MCF 10A (cell line): ENCODE results near the gene ASPA. TPM values are rescaled to one million over a fixed set of nuclear protein-coding genes. Genes with fewer than 3 reads are reported as not detected.
A peak's percentile ranks its signal among the peaks of the same experiment; 100 is the strongest.

Experiments
- BruUV-seq: library from RNA; stranded (reverse); fragments of 400-500 nt; replicated peaks from 2 replicates; lab custom pipeline; 2021; lab: Mats Ljungman, UMichigan
- CTCF ChIA-PET: fragments of 300-600 bp; sonication (Branson Sonifier 250); formaldehyde crosslinking; extraction: SDS; loops from one replicate; lab custom pipeline; 2021; ENCODE audit warnings: antibody characterized with exemption, inconsistent platforms; lab: Yijun Ruan, JAX
- POLR2A ChIA-PET: fragments of 300-600, 350-650 bp; sonication (Branson Sonifier 250); formaldehyde crosslinking; extraction: SDS; loops from one replicate; lab custom pipeline; 2020; ENCODE audit warnings: antibody characterized with exemption, inconsistent platforms; lab: Yijun Ruan, JAX
- DNase-seq: peaks from one replicate; pipeline ENCODE4 v3.0.0-alpha.2; 2018; ENCODE audit not compliant: unreplicated experiment
- H3K27ac Mint-ChIP-seq: one replicate; pipeline ENCODE4 v1.8.0; 2022; ENCODE audit warnings: mild to moderate bottlenecking, low read depth, mixed read lengths; ENCODE audit not compliant: unreplicated experiment
- H3K27me3 Mint-ChIP-seq: one replicate; pipeline ENCODE4 v1.8.0; 2022; ENCODE audit warnings: mixed read lengths; ENCODE audit not compliant: insufficient read depth, unreplicated experiment
- H3K36me3 Mint-ChIP-seq: one replicate; pipeline ENCODE4 v1.8.0; 2022; ENCODE audit warnings: mild to moderate bottlenecking, moderate library complexity, mixed read lengths; ENCODE audit not compliant: insufficient read depth, unreplicated experiment
- H3K4me1 Mint-ChIP-seq: one replicate; pipeline ENCODE4 v1.8.0; 2022; ENCODE audit warnings: mixed read lengths; ENCODE audit not compliant: insufficient read depth, unreplicated experiment
- H3K4me3 Mint-ChIP-seq: one replicate; pipeline ENCODE4 v1.8.0; 2022; ENCODE audit warnings: mild to moderate bottlenecking, moderate library complexity, mixed read lengths; ENCODE audit not compliant: unreplicated experiment
- H3K9me3 Mint-ChIP-seq: one replicate; pipeline ENCODE4 v1.8.0; 2022; ENCODE audit warnings: mixed read lengths; ENCODE audit not compliant: unreplicated experiment
- CTCF ChIP-seq: fragments of 200-600 bp; IDR thresholded peaks from one replicate; pipeline ENCODE4 v1.8.0; 2022; ENCODE audit warnings: antibody characterized with exemption, mild to moderate bottlenecking; ENCODE audit not compliant: unreplicated experiment
- intact Hi-C: fragments of 100-400 bp; cut with micrococcal nuclease; formaldehyde crosslinking; loops from 2 replicates; pipeline ENCODE4 v1.14.1; 2022
- total RNA-seq: library from RNA; stranded (reverse); gene quantifications from 2 replicates; pipeline ENCODE4 v1.2.3, GENCODE V29; 2022

ASPA gene
- total RNA-seq, 1 experiment from 2014 or later = 0.54 TPM

- H3K27me3 Mint-ChIP-seq = peaks cover 11% of the 10 kb centered on the region
- intact Hi-C loops = loop anchor here (2.0 kb wide), 1 partner anchor 162 kb away; the partner anchor contains the start of genes CTNS and SHPK
- no peak for DNase-seq
- no peaks in the 10 kb centered on the region for H3K36me3 Mint-ChIP-seq
- ChIA-PET POLR2A (interaction anchor here (1.0 to 1.8 kb wide), 3 partner anchors 12 to 192 kb away, joined by 3 to 8 read pairs (median 4); no protein-coding TSS in a partner anchor), CTCF (interaction anchor here (2.1 kb wide), 1 partner anchor 172 kb away, joined by 15 read pairs; no protein-coding TSS in a partner anchor)
- H3K9me3 Mint-ChIP-seq = no peaks in the 10 kb centered on the region
- peaks cover 14% of the 10 kb centered on the region for H3K4me1 Mint-ChIP-seq
- TF ChIP-seq CTCF = no peak
- H3K27ac Mint-ChIP-seq = peak overlapping the region; percentile 43
- peak overlapping the region; percentile 71 for H3K4me3 Mint-ChIP-seq
- BruUV-seq = no TSS peak
Measured at GRCh38 chr17:3475251-3475685, 529 bp upstream of the ASPA start.

- Mint-ChIP-seq H3K4me1 (peaks cover 14% of the 10 kb centered on the region), H3K9me3 (no peaks in the 10 kb centered on the region), H3K4me3 (no peak overlapping the region), H3K27ac (no peak overlapping the region), H3K36me3 (peaks cover under 1% of the 10 kb centered on the region), H3K27me3 (peaks cover 25% of the 10 kb centered on the region)
- BruUV-seq = no TSS peak
- CTCF ChIA-PET = no interaction called here
- TF ChIP-seq CTCF = no peak
- POLR2A ChIA-PET = no interaction called here
- intact Hi-C loops = no loop called here
- DNase-seq = no peak
Measured at GRCh38 chr17:3479988-3480387, 4.2 kb downstream of the ASPA start.

GRCh38 chr17:3482852-3483251, 7.1 kb downstream of the ASPA start:
- CTCF ChIA-PET = no interaction called here
- intact Hi-C loops = no loop called here
- no peak overlapping the region for H3K27ac Mint-ChIP-seq
- no peaks in the 10 kb centered on the region for H3K4me1 Mint-ChIP-seq
- H3K9me3 Mint-ChIP-seq = no peaks in the 10 kb centered on the region
- H3K27me3 Mint-ChIP-seq = peaks cover 54% of the 10 kb centered on the region
- POLR2A ChIA-PET = no interaction called here
- peaks cover 6% of the 10 kb centered on the region for H3K36me3 Mint-ChIP-seq
- H3K4me3 Mint-ChIP-seq = no peak overlapping the region
- DNase-seq = no peak
- BruUV-seq = no TSS peak
- TF ChIP-seq CTCF = no peak

- no peak for DNase-seq
- Mint-ChIP-seq H3K27ac (no peak overlapping the region), H3K27me3 (peaks cover 67% of the 10 kb centered on the region), H3K36me3 (peaks cover 6% of the 10 kb centered on the region), H3K9me3 (no peaks in the 10 kb centered on the region), H3K4me1 (no peaks in the 10 kb centered on the region), H3K4me3 (no peak overlapping the region)
- POLR2A ChIA-PET = no interaction called here
- CTCF ChIA-PET = no interaction called here
- TF ChIP-seq CTCF = no peak
- no TSS peak for BruUV-seq
- intact Hi-C loops = no loop called here
Measured at GRCh38 chr17:3485481-3486068, 9.8 kb downstream of the ASPA start.
